Naive thymus-derived CD4-positive, alpha-beta T cell (primary cell): ENCODE results near the gene HIRA. TPM values are rescaled to one million over a fixed set of nuclear protein-coding genes. Genes with fewer than 3 reads are reported as not detected.
A peak's percentile ranks its signal among the peaks of the same experiment; 100 is the strongest.
"Not testable (repeated sequence)": the region's sequence is repeated elsewhere in the genome, so short reads cannot be mapped to it uniquely, and the experiment has no call there.

Experiments
- ATAC-seq: fragments of 150-1000 bp; cut with Tn5 transposase; 2 replicates; pipeline ENCODE4 v1.10.0; 2021; ENCODE audit warnings: mild to moderate bottlenecking, moderate library complexity
- CTCF ChIA-PET: fragments of 350-600 bp; sonication (Branson Sonifier 250); formaldehyde crosslinking; loops from one replicate; lab custom pipeline; 2021; ENCODE audit warnings: antibody characterized with exemption; lab: Charles Lee
- POLR2A ChIA-PET: fragments of 350-600 bp; sonication (Branson Sonifier 250); formaldehyde crosslinking; loops from one replicate; lab custom pipeline; 2021; ENCODE audit warnings: antibody characterized with exemption, inconsistent platforms; lab: Charles Lee
- DNase-seq, 9 donors: peaks; one replicate each; pipeline versions ENCODE4 v3.0.0 to v3.0.0-alpha.2; 2020 to 2022; ENCODE audit warnings: mixed read lengths in 1 of 9
- H3K27ac ChIP-seq: one replicate; pipeline ENCODE4 v1.7.0; 2013; ENCODE audit warnings: mild to moderate bottlenecking, low read depth, low read length, moderate library complexity
- H3K27me3 ChIP-seq, 2 donors: one replicate each; pipeline ENCODE4 v1.7.0; 2013; ENCODE audit warnings: low read length in 2 of 2, mild to moderate bottlenecking in 2 of 2, moderate library complexity in 2 of 2; ENCODE audit not compliant: control insufficient read depth in 2 of 2, insufficient read depth in 2 of 2
- H3K36me3 ChIP-seq, 3 experiments: 1 replicate in 2 of 3; 2 replicates in 1 of 3; pipeline ENCODE4 v1.7.0; 2013; ENCODE audit warnings: low read length in 3 of 3, mild to moderate bottlenecking in 3 of 3, moderate library complexity in 1 of 3; ENCODE audit not compliant: insufficient read depth in 3 of 3, control insufficient read depth in 2 of 3
- H3K4me1 ChIP-seq, 2 donors: one replicate each; pipeline ENCODE4 v1.7.0; 2013; ENCODE audit warnings: low read length in 2 of 2, mild to moderate bottlenecking in 2 of 2, moderate library complexity in 1 of 2; ENCODE audit not compliant: control insufficient read depth in 2 of 2, insufficient read depth in 2 of 2
- H3K4me3 ChIP-seq: 2 replicates; pipeline ENCODE4 v1.7.0; 2013; ENCODE audit warnings: mild to moderate bottlenecking, low read length
- H3K9me3 ChIP-seq, 3 experiments: 1 replicate in 2 of 3; 2 replicates in 1 of 3; pipeline ENCODE4 v1.7.0; 2013; ENCODE audit warnings: low read length in 3 of 3; ENCODE audit not compliant: control insufficient read depth in 2 of 3
- H3K27ac Mint-ChIP-seq, 9 donors: one replicate each; pipeline ENCODE4 v1.8.0; 2020 to 2022; ENCODE audit warnings: mixed read lengths in 9 of 9, mild to moderate bottlenecking in 8 of 9, moderate library complexity in 5 of 9, inconsistent platforms in 2 of 9
- H3K27me3 Mint-ChIP-seq, 5 donors: one replicate each; pipeline ENCODE4 v1.8.0; 2021 to 2022; ENCODE audit warnings: mixed read lengths in 5 of 5, mild to moderate bottlenecking in 1 of 5
- H3K36me3 Mint-ChIP-seq, 5 donors: one replicate each; pipeline ENCODE4 v1.8.0; 2020 to 2022; ENCODE audit warnings: mixed read lengths in 5 of 5, mild to moderate bottlenecking in 3 of 5, inconsistent platforms in 1 of 5
- H3K4me1 Mint-ChIP-seq, 7 donors: one replicate each; pipeline ENCODE4 v1.8.0; 2020 to 2022; ENCODE audit warnings: mixed read lengths in 7 of 7, mild to moderate bottlenecking in 3 of 7, inconsistent platforms in 1 of 7
- H3K4me3 Mint-ChIP-seq, 10 donors: one replicate each; pipeline ENCODE4 v1.8.0; 2020 to 2022; ENCODE audit warnings: mild to moderate bottlenecking in 10 of 10, mixed read lengths in 10 of 10, moderate library complexity in 6 of 10, inconsistent platforms in 2 of 10
- H3K9me3 Mint-ChIP-seq, 11 donors: one replicate each; pipeline ENCODE4 v1.8.0; 2020 to 2022; ENCODE audit warnings: mixed read lengths in 11 of 11, mild to moderate bottlenecking in 4 of 11, inconsistent platforms in 1 of 11, moderate library complexity in 1 of 11
- intact Hi-C, 2 donors: fragments of 100-400 bp; cut with micrococcal nuclease; formaldehyde crosslinking; loops; one replicate each; pipeline ENCODE4 v1.15.1; 2023
- polyA plus RNA-seq, 2 donors: library from polyadenylated mRNA; unstranded; fragments of 300-500 nt; fragmentation: Illumina TruSeq; gene quantifications; one replicate each; pipeline ENCODE4 v1.2.3, GENCODE V29; 2021
- total RNA-seq, 6 experiments: library from RNA in 5 of 6; stranded (reverse) in 5 of 6; gene quantifications; 1 replicate in 5 of 6; 2 replicates in 1 of 6; pipeline ENCODE4 v1.2.3 and lab custom pipeline; 2021 to 2026

The HIRA gene
- total and polyA plus RNA-seq, 7 experiments from 2014 or later: 2.8 to 42.3 (median 22.5) TPM

DNA sequence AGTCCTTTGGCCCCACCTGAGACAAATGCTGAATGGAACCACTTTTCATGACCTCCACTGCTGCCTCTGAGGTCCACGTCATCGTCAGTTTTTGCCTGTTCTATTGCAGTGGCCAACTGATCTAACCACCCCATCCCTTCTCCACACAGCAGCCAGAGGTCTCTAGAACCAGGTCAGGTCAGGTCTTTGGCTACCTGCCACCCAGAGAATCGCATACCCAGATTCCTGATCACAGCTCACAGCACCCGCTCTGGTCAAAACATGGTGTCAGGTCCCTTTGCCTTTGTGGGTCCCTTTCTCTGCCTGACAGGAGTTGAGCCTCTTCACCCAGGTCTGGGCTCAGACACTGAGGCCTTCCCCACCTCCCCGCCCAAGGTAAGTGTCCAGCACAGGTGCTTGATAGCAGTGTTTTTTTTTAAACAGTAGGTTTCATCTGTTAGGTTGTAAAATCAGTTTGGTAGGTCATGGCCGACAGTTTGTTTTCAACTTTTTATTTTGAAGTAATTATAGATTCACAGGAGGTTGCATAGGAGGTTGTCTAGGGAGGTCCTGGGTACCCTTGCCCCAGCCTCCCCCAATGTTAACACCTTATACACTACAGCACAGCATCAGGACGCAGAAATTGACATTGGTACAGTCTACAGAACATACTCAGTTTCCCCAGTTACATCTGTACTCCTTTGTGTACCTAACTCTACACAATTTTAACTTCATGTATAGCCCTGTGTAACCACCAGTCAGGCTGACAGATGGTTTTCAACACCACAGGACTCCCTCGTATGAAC is 9.1 kb upstream of the HIRA start:
- no peaks in the 10 kb centered on the region for H3K9me3 Mint-ChIP-seq
- Histone ChIP-seq H3K9me3 (no peaks in the 10 kb centered on the region), H3K27me3 (no peaks in the 10 kb centered on the region), H3K36me3 (peaks cover 0 to 33% (median under 1%) of the 10 kb centered on the region in 3 experiments), H3K27ac (no peak overlapping the region), H3K4me3 (no peak overlapping the region), H3K4me1 (peaks cover 7 to 8% of the 10 kb centered on the region in 2 donors)
- peaks cover 0 to 12% (median 10%) of the 10 kb centered on the region in 5 donors for H3K36me3 Mint-ChIP-seq
- POLR2A ChIA-PET: interaction anchor here (1.1 to 1.4 kb wide), 2 partner anchors 8 to 39 kb away, joined by 3 to 4 read pairs; partner anchors contain the start of genes CDC45, MRPL40 and UFD1
- peak overlapping the region in 4 of 9 donors; percentile 10 to 72 (median 43) for H3K27ac Mint-ChIP-seq
- intact Hi-C loops: no loop called here
- no peak overlapping the region for H3K4me3 Mint-ChIP-seq
- DNase-seq (no peak), ATAC-seq (no peak)
- peaks cover 18 to 35% (median 31%) of the 10 kb centered on the region in 7 donors for H3K4me1 Mint-ChIP-seq
- CTCF ChIA-PET: no interaction called here
- H3K27me3 Mint-ChIP-seq: no peaks in the 10 kb centered on the region

DNA sequence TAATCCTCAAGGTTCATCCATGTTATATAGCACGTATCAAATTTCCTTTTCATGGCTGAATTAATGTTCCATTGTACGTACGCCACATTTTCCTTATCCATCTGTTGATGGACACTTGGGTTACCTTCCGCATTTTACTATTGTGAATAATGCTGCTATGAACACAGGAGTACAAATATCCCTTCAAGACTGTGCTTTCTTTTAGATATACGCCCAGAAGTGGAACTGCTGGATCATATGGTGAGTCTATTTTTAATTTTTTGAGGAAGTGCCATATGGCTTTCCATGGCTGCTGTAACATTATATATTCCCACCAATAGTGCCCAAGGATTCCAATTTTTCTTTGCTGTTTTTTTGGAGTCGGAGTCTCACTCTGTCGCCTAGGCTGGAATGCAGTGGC is 6.8 kb upstream of the HIRA start:
- Mint-ChIP-seq H3K27me3 (no peaks in the 10 kb centered on the region), H3K9me3 (no peaks in the 10 kb centered on the region), H3K4me1 (peaks cover 3 to 24% (median 17%) of the 10 kb centered on the region in 7 donors), H3K27ac (peak overlapping the region in 3 of 9 donors; percentile 1 to 53 (median 15)), H3K4me3 (no peak overlapping the region), H3K36me3 (peaks cover 0 to 14% (median 9%) of the 10 kb centered on the region in 5 donors)
- ATAC-seq: no peak
- Histone ChIP-seq H3K4me3 (no peak overlapping the region), H3K36me3 (peaks cover 0 to 23% (median 3%) of the 10 kb centered on the region in 3 experiments), H3K9me3 (no peaks in the 10 kb centered on the region), H3K27me3 (no peaks in the 10 kb centered on the region), H3K4me1 (peaks cover 0 to 1% of the 10 kb centered on the region in 2 donors), H3K27ac (no peak overlapping the region)
- no peak for DNase-seq
- intact Hi-C loops: loop anchor here in 1 of 2 donors (10.0 kb wide), 1 partner anchor 1567 kb away; the partner anchor contains the start of gene THAP7
- POLR2A ChIA-PET: no interaction called here
- CTCF ChIA-PET: interaction anchor here (0.8 kb wide), 1 partner anchor 653 kb away, joined by 4 read pairs; no protein-coding TSS in a partner anchor

DNA sequence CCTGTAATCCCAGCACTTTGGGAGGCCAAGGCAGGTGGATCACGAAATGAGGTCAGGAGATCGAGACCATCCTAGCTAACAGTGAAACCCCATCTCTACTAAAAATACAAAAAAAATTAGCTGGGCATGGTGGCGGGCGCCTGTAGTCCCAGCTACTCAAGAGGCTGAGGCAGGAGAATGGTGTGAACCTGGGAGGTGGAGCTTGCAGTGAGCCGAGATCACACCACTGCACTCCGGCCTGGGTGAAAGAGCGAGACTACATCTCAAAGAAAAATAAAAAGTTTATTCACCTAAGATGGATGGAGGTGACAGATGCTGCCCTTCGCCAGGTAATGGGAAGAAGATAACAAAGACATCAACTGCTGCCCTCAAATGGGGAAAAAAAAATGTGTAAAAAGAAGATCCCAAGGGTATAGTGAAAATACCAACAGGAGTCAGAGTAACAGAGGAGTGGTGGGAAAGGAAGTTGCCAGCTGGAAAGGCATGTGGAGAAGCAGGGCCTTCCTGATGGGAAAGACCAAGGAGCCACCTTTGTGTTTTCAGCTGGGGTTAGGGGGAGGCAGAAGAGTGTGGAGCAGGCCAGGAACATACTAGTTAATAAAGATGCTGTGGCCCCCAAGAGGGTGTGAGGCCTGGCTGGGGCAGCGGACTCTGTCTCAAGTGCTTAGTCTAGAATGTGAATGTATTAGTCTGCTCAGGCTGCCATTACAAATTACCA is 5.1 kb upstream of the HIRA start:
- H3K9me3 Mint-ChIP-seq, CTCF ChIA-PET, DNase-seq, H3K4me3 Mint-ChIP-seq, H3K4me3 ChIP-seq, H3K27me3 ChIP-seq, H3K4me1 ChIP-seq, ATAC-seq, H3K9me3 ChIP-seq, H3K27me3 Mint-ChIP-seq, H3K27ac ChIP-seq: not testable (repeated sequence)
- peak overlapping the region in 7 of 9 donors; percentile 7 to 70 (median 22) for H3K27ac Mint-ChIP-seq
- intact Hi-C loops: loop anchor here in 1 of 2 donors (10.0 kb wide), 1 partner anchor 1568 kb away; the partner anchor contains the start of gene THAP7
- POLR2A ChIA-PET: interaction anchor here (1.4 kb wide), 1 partner anchor 10 kb away, joined by 3 read pairs; no protein-coding TSS in a partner anchor
- H3K36me3 ChIP-seq: peaks cover 0 to 24% (median 3%) of the 10 kb centered on the region in 3 experiments
- peaks cover 6 to 27% (median 15%) of the 10 kb centered on the region in 7 donors for H3K4me1 Mint-ChIP-seq
- peaks cover 0 to 12% (median 0%) of the 10 kb centered on the region in 5 donors for H3K36me3 Mint-ChIP-seq

DNA sequence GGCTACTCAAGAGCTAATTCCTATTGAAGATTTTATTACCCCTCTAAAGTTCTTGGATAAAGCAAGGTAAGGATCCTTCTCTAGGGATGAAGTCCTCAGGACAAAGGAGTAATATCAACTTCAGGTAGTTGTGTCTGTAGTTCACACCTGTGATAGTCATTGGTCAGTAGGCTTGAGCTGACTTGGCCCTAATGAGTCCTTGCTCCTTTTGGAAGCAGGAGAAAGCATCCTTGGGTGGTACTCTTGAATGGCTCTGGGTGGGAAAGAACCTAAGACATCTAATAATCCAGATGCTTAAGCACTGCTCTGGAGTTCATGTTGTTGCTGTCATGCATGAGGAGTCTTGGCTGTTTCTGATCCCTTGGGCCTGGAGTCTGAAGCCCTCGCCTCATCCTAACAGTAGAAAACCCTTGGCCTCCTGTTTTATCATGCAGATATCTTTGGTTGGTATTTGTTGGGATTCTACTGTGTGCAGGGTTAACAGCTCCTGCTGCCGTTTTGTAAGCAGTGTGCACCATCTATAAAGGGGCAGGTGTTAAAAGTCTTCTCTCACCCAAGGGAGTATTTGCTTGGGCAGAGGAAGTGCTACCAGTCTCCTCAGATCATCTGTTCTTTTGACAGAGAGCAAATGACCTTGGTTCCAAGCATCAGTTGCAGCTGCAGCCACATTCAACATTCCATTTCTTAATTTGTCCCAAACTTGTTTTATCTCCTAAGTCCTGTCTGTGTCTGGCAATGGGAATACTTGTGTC is 3.5 kb upstream of the HIRA start:
- Mint-ChIP-seq H3K9me3 (no peaks in the 10 kb centered on the region), H3K36me3 (peaks cover 0 to 16% (median 0%) of the 10 kb centered on the region in 5 donors), H3K27me3 (no peaks in the 10 kb centered on the region), H3K27ac (peak overlapping the region in 5 of 9 donors; percentile 13 to 59 (median 21)), H3K4me3 (no peak overlapping the region), H3K4me1 (peaks cover 11 to 34% (median 20%) of the 10 kb centered on the region in 7 donors)
- ATAC-seq (no peak), DNase-seq (no peak)
- H3K9me3 ChIP-seq: no peaks in the 10 kb centered on the region
- intact Hi-C loops: loop anchor here (5.0 to 10.0 kb wide), 3 partner anchors 258 to 1570 kb away; partner anchors contain the start of genes SLC25A1 (in 1 of the 2) and THAP7 (in 1 of the 2)
- peak overlapping the region; percentile 3 for H3K27ac ChIP-seq
- H3K4me3 ChIP-seq: no peak overlapping the region
- no peaks in the 10 kb centered on the region for H3K27me3 ChIP-seq
- H3K4me1 ChIP-seq: peaks cover 8 to 11% of the 10 kb centered on the region in 2 donors
- POLR2A ChIA-PET: interaction anchor here (1.0 to 1.3 kb wide), 2 partner anchors 8 to 12 kb away, joined by 3 to 5 read pairs; partner anchors contain the start of gene C22orf39
- CTCF ChIA-PET: interaction anchor here (1.3 kb wide), 1 partner anchor 10 kb away, joined by 3 read pairs; no protein-coding TSS in a partner anchor
- H3K36me3 ChIP-seq: peaks cover 0 to 19% (median 3%) of the 10 kb centered on the region in 3 experiments

DNA sequence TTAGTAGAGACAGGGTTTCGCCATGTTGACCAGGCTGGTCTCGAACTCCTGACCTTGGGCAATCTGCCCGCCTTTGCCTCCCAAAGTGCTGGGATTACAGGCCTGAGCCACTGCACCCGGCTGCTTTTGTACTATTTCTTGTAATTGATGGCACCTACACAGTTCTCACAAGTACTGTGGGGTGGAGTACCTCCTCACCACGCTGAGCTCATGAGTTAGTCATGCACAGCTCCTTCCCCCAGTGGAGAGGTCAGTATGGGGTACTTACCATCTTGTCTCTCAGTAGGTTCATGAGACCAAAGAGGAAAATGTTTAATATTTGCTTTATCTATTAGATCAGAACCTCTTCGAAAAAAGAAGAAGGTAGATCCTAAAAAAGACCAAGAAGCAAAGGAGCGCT is 2.9 kb upstream of the HIRA start:
- ChIA-PET POLR2A (interaction anchor here (1.0 to 1.3 kb wide), 2 partner anchors 9 to 13 kb away, joined by 3 to 5 read pairs; partner anchors contain the start of gene C22orf39), CTCF (interaction anchor here (1.3 kb wide), 1 partner anchor 10 kb away, joined by 3 read pairs; no protein-coding TSS in a partner anchor)
- H3K27me3 ChIP-seq: no peaks in the 10 kb centered on the region
- intact Hi-C loops: loop anchor here (5.0 to 10.0 kb wide), 3 partner anchors 257 to 1570 kb away; partner anchors contain the start of genes SLC25A1 (in 1 of the 2) and THAP7 (in 1 of the 2)
- H3K4me1 Mint-ChIP-seq: peaks cover 17 to 40% (median 26%) of the 10 kb centered on the region in 7 donors
- peaks cover 0 to 19% (median 3%) of the 10 kb centered on the region in 3 experiments for H3K36me3 ChIP-seq
- H3K9me3 ChIP-seq: no peaks in the 10 kb centered on the region
- no peak overlapping the region for H3K4me3 ChIP-seq
- no peak for DNase-seq
- H3K9me3 Mint-ChIP-seq: no peaks in the 10 kb centered on the region
- H3K4me3 Mint-ChIP-seq: peak overlapping the region in 8 of 10 donors; percentile 17 to 90 (median 41)
- H3K27ac ChIP-seq: peak overlapping the region; percentile 3
- H3K27me3 Mint-ChIP-seq: no peaks in the 10 kb centered on the region
- ATAC-seq: no peak
- H3K36me3 Mint-ChIP-seq: peaks cover 0 to 21% (median 0%) of the 10 kb centered on the region in 5 donors
- peaks cover 14 to 17% of the 10 kb centered on the region in 2 donors for H3K4me1 ChIP-seq
- H3K27ac Mint-ChIP-seq: peak overlapping the region in 7 of 9 donors; percentile 18 to 71 (median 53)
